ENCODE results near the gene CUX1.

DNA sequence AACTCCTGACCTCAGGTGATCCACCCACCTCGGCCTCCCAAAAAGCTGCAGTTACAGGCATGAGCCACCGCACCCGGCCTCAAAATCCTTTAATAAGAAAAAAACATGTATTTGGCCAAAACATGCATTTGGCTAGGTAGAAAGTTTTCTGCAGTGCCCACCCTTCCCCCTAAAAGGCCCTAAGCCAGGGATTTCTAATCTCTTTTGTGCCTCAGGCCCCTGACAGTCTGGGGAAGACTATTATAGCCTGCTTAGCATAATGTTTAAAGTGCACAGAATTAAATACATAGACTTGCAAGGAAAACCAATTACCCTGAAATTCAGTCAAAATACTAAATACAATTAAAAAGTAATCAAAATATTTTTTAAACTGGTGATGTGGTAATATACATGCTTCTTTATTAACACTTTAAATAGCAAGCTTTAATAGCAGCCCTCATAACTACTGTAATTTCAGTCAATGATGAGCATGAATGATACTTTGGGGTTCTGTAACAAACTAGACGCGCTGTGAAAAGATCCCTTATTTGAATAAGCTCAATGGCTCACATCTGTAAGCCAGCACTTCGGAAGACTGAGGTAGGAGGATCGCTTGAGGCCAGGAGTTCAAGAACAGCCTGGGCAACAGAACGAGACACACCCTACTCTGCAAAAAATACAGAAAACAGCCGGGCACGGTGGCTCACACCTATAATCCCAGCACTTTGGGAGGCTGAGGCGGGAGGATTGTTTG, 508.9 kb downstream of the CUX1 start:
- TF ChIP-seq POLR2AphosphoS5 (IDR thresholded peaks at IDR 0.05; ENCODE audit: low read depth, low read length) (no peak), POLR2A (IDR thresholded peaks at IDR 0.05; ENCODE audit: low read depth, low read length) (no peak), TAF1 (IDR thresholded peaks at IDR 0.05; ENCODE audit: low read depth, low read length) (no peak), POU2F2 (IDR thresholded peaks at IDR 0.05; ENCODE audit: low read depth, low read length) (no peak), SPI1 (IDR thresholded peaks at IDR 0.05; ENCODE audit: low read depth, low read length) (no peak)

All from GM12891 (cell line).